GM18502 (cell line): Measurements from ENCODE around the gene CRYBB2.
"Not testable (repeated sequence)": the region's sequence is repeated elsewhere in the genome, so short reads cannot be mapped to it uniquely, and the experiment has no call there.

Source experiments
- ATAC-seq: cut with Tn5 transposase; IDR thresholded peaks from one replicate; pipeline ENCODE4 v1.9.1; 2021; ENCODE audit warnings: mild to moderate bottlenecking; ENCODE audit not compliant: unreplicated experiment, poor library complexity

Gene CRYBB2

GRCh38 chr22:25230760-25231159 lies 11.3 kb downstream of the CRYBB2 start:
- ATAC-seq: not testable (repeated sequence)

- ATAC-seq: no peak
These were observed 12.9 kb downstream of the CRYBB2 start for GRCh38 chr22:25232301-25232700.

GRCh38 chr22:25233706-25234105 lies 14.3 kb downstream of the CRYBB2 start:
- ATAC-seq: not testable (repeated sequence)

- no peak for ATAC-seq
These were observed 16.3 kb downstream of the CRYBB2 start for GRCh38 chr22:25235547-25236290.

GRCh38 chr22:25236417-25236816 lies 17.0 kb downstream of the CRYBB2 start:
- ATAC-seq: no peak

GRCh38 chr22:25237503-25237902 lies 18.1 kb downstream of the CRYBB2 start:
- ATAC-seq: no peak

- not testable (repeated sequence) for ATAC-seq
These were observed 18.6 kb downstream of the CRYBB2 start for GRCh38 chr22:25238058-25238457.

- ATAC-seq: not testable (repeated sequence)
These were observed 35.7 kb downstream of the CRYBB2 start for GRCh38 chr22:25255169-25255568.

GRCh38 chr22:25267567-25267966 lies 48.1 kb downstream of the CRYBB2 start:
- ATAC-seq: not testable (repeated sequence)

- ATAC-seq: not testable (repeated sequence)
These were observed 49.5 kb downstream of the CRYBB2 start for GRCh38 chr22:25268902-25269301.

- not testable (repeated sequence) for ATAC-seq
These were observed 50.6 kb downstream of the CRYBB2 start for GRCh38 chr22:25270061-25270460.

GRCh38 chr22:25273231-25273630 lies 53.8 kb downstream of the CRYBB2 start:
- ATAC-seq: not testable (repeated sequence)

- ATAC-seq: not testable (repeated sequence)
These were observed 54.5 kb downstream of the CRYBB2 start for GRCh38 chr22:25273928-25274327.

GRCh38 chr22:25280118-25280517 lies 60.7 kb downstream of the CRYBB2 start:
- not testable (repeated sequence) for ATAC-seq
